K562 (cell line): ENCODE data around the gene SOS1. TPM values are rescaled to one million over a fixed set of nuclear protein-coding genes. Genes with fewer than 3 reads are reported as not detected.

Experiments
- ATAC-seq: fragments of 200-7000 bp; cut with Tn5 transposase; 3 replicates; pipeline ENCODE4 v1.9.1; 2020; ENCODE audit warnings: moderate library complexity
- BruUV-seq: library from RNA; stranded (reverse); fragments of 400-500 nt; replicated peaks from 2 replicates; lab custom pipeline; 2021; lab: Mats Ljungman, UMichigan
- CTCF ChIA-PET: fragments of 300-600 bp; formaldehyde crosslinking; extraction: SDS; loops from one replicate; lab custom pipeline; 2021; ENCODE audit warnings: low intra/inter-chr PET ratio; lab: Yijun Ruan, JAX
- POLR2A ChIA-PET: fragments of 300-600, 350-650 bp; sonication (Branson Sonifier 250); formaldehyde crosslinking; extraction: SDS; loops from one replicate; lab custom pipeline; 2021; ENCODE audit warnings: antibody characterized with exemption, inconsistent platforms; lab: Yijun Ruan, JAX
- DNase-seq, 4 experiments: peaks; one replicate each; pipeline versions ENCODE4 v3.0.0 to v3.0.0-alpha.2; 2011 to 2018; ENCODE audit warnings: low spot score in 3 of 4, mixed read lengths in 3 of 4; ENCODE audit errors: extremely low read depth in 1 of 4
- FAIRE-seq: peaks from 2 replicates; lab custom pipeline; 2011; peaks lifted over from hg19 to GRCh38; lab: Jason Lieb, UNC
- H2AFZ ChIP-seq: 2 replicates; pipeline ENCODE4 v1.6.0; 2011; ENCODE audit warnings: low read depth, low read length, control low read depth, inconsistent platforms
- H3K27ac ChIP-seq: fragments of 200-600 bp; 3 replicates; pipeline ENCODE4 v1.8.0; 2011; ENCODE audit warnings: low read depth, mild to moderate bottlenecking, control low read depth, inconsistent platforms, low read length, moderate library complexity, mixed read lengths; ENCODE audit errors: extremely low read depth
- H3K27me3 ChIP-seq, 2 experiments: fragments of 300-600 bp in 1 of 2; 2 replicates in 1 of 2; 3 replicates in 1 of 2; pipeline versions ENCODE4 v1.6.0 to v1.8.0; 2011; ENCODE audit warnings: inconsistent platforms in 2 of 2, low read length in 2 of 2, mild to moderate bottlenecking in 1 of 2, mixed read lengths in 1 of 2, moderate library complexity in 1 of 2; ENCODE audit not compliant: control insufficient read depth in 2 of 2, insufficient read depth in 2 of 2
- H3K36me3 ChIP-seq: fragments of 300-600 bp; 3 replicates; pipeline ENCODE4 v1.8.0; 2011; ENCODE audit warnings: mild to moderate bottlenecking, low read length, inconsistent platforms; ENCODE audit not compliant: control insufficient read depth, insufficient read depth
- H3K4me1 ChIP-seq, 2 experiments: fragments of 200-600 bp in 1 of 2; replicated peaks in 1 of 2; 2 replicates in 1 of 2; 3 replicates in 1 of 2; pipeline versions ENCODE4 v1.5.1 to v1.8.0; 2011; ENCODE audit warnings: inconsistent platforms in 2 of 2, low read length in 2 of 2, mild to moderate bottlenecking in 1 of 2, mixed read lengths in 1 of 2, moderate library complexity in 1 of 2; ENCODE audit not compliant: control insufficient read depth in 2 of 2, insufficient read depth in 2 of 2
- H3K4me2 ChIP-seq: 2 replicates; pipeline ENCODE4 v1.6.1; 2011; ENCODE audit warnings: low read length, control low read depth, inconsistent platforms, mixed read lengths; ENCODE audit not compliant: insufficient read depth
- H3K4me3 ChIP-seq: fragments of 200-600 bp; sonication (generic), shearing (Covaris generic); 2 replicates; pipeline ENCODE4 v1.5.1; 2016; ENCODE audit warnings: control low read depth, inconsistent platforms
- H3K79me2 ChIP-seq: fragments of 200-600 bp; 3 replicates; pipeline ENCODE4 v1.8.0; 2011; ENCODE audit warnings: low read length, inconsistent platforms; ENCODE audit not compliant: control insufficient read depth, insufficient read depth
- H3K9ac ChIP-seq, 2 experiments: 2 replicates each; pipeline versions ENCODE4 v1.6.0 to v1.6.1; 2011; ENCODE audit warnings: low read depth in 2 of 2, low read length in 2 of 2, control low read depth in 1 of 2, inconsistent platforms in 1 of 2, mild to moderate bottlenecking in 1 of 2, mixed read lengths in 1 of 2; ENCODE audit not compliant: insufficient read depth in 1 of 2
- H3K9me1 ChIP-seq: one replicate; pipeline ENCODE4 v1.6.0; 2011; ENCODE audit warnings: inconsistent platforms, mild to moderate bottlenecking, low read length, moderate library complexity; ENCODE audit not compliant: control insufficient read depth, insufficient read depth
- H3K9me3 ChIP-seq: replicated peaks from 2 replicates; pipeline ENCODE4 v1.5.1; 2011; ENCODE audit warnings: low read depth, low read length, inconsistent platforms; ENCODE audit not compliant: control insufficient read depth, insufficient read depth
- H4K20me1 ChIP-seq: replicated peaks from 2 replicates; pipeline ENCODE4 v1.6.1; 2011; ENCODE audit warnings: low read length, inconsistent platforms, mixed read lengths; ENCODE audit not compliant: control insufficient read depth, insufficient read depth
- C11orf30 ChIP-seq: fragments of 450-650 bp; IDR thresholded peaks from 2 replicates; pipeline ENCODE4 v1.6.1; 2016; ENCODE audit warnings: low read depth, mild to moderate bottlenecking
- ELF4 ChIP-seq: fragments of 450-650 bp; formaldehyde crosslinking; IDR thresholded peaks from 2 replicates; pipeline ENCODE4 v1.4.0; 2022; ENCODE audit warnings: missing genetic modification characterization
- LCOR ChIP-seq: sonication (generic); formaldehyde crosslinking; IDR thresholded peaks from 2 replicates; pipeline ENCODE4 v1.8.0; 2022; ENCODE audit warnings: mild to moderate bottlenecking, missing genetic modification reagents
- MAFF ChIP-seq: IDR thresholded peaks from 2 replicates; pipeline ENCODE4 v1.6.1; 2012; ENCODE audit warnings: low read length, improper control_type of control experiment
- MAFG ChIP-seq: fragments of 450-650 bp; conservative IDR thresholded peaks from 2 replicates; pipeline ENCODE4 v1.6.1; 2016; ENCODE audit warnings: missing genetic modification characterization, missing compliant biosample characterization
- MAFK ChIP-seq: IDR thresholded peaks from 2 replicates; pipeline ENCODE4 v1.6.1; 2011; ENCODE audit warnings: low read length, improper control_type of control experiment
- NFE2 ChIP-seq: IDR thresholded peaks from 2 replicates; pipeline ENCODE4 v1.6.1; 2014; ENCODE audit warnings: antibody characterized with exemption, low read depth
- ZNF282 ChIP-seq: sonication (generic); formaldehyde crosslinking; IDR thresholded peaks from 2 replicates; pipeline ENCODE4 v1.8.1; 2023; ENCODE audit warnings: missing genetic modification reagents
- ZNF316 ChIP-seq: fragments of 450-650 bp; IDR thresholded peaks from 2 replicates; pipeline ENCODE4 v1.6.1; 2016
- WGBS: fragments of 100-300 bp; shearing (Covaris generic); methylation state at CpG from one replicate; pipeline ENCODE4 v1.1.6; 2016; ENCODE audit warnings: low coverage, mixed read lengths; ENCODE audit not compliant: insufficient coverage; ENCODE audit errors: missing lambda C conversion rate; 5-methylcytosine and 5-hydroxymethylcytosine counted together
- in situ Hi-C: fragments of 300-500 bp; cut with MboI; formaldehyde crosslinking; loops from 4 replicates; pipeline ENCODE4 v1.15.0; 2018; ENCODE audit warnings: inconsistent platforms, mixed read lengths
- intact Hi-C: fragments of 100-400 bp; cut with micrococcal nuclease; formaldehyde crosslinking; loops from 2 replicates; pipeline ENCODE4 v1.14.2; 2022
- polyA plus RNA-seq, 8 experiments: library from polyadenylated mRNA; depleted of rRNA in 4 of 8; stranded (reverse) in 5 of 8; unstranded in 3 of 8; fragments of >200 nt; fragmentation: Nextera tagmentation in 2 of 8; fragmentation: Illumina TruSeq in 1 of 8; extraction: Ambion mirVana in 2 of 8; extraction: Trizol in 1 of 8; gene quantifications; 2 replicates each; pipeline versions ENCODE4 v1.2.1 to v1.2.3, GENCODE V29; 2011 to 2014; ENCODE audit warnings: inconsistent platforms in 1 of 8, missing spikeins in 1 of 8
- total RNA-seq, 7 experiments: library from RNA; depleted of rRNA in 6 of 7; stranded (reverse); fragments of >200 nt in 6 of 7; fragmentation: Illumina TruSeq in 2 of 7; extraction: Trizol in 2 of 7; gene quantifications; 2 replicates each; pipeline versions ENCODE4 v1.2.1 to v1.2.3, GENCODE V29; 2011 to 2021; ENCODE audit warnings: low replicate concordance in 1 of 7
- TF ChIP-seq, protein P1 (sequence below): sonication (generic); formaldehyde crosslinking; IDR thresholded peaks from 2 replicates; pipeline ENCODE4 v1.8.1; 2023; ENCODE audit warnings: mild to moderate bottlenecking, missing genetic modification reagents

Gene SOS1
- total and polyA plus RNA-seq, 9 of the 15 experiments (the other 6 are each of a cell fraction or from before 2014, with no cell fraction given), result 2.5 to 27.1 (median 16.3) TPM

DNA sequence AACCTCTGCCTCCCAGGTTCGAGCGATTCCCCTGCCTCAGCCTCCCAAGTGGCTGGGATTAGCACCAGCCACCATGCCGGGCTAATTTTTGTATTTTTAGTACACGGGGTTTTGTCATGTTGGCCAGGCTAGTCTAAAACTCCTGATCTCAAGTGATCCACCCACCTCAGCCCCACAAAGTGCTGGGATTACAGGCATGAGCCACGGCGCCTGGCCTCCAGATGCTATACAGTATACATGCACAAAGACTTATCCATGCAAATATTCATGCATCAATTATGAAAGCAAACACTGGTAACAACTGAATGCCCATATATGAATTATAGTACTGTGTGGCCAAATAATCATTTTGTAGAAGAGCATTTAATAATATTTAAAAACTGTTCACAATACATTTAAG is 36.0 kb upstream of the SOS1 start:
- Histone ChIP-seq H2AFZ (peak overlapping the region; percentile 47), H3K9me1 (no peaks in the 10 kb centered on the region), H3K27me3 (no peaks in the 10 kb centered on the region), H3K36me3 (no peaks in the 10 kb centered on the region), H3K4me1 (peaks cover 3 to 4% of the 10 kb centered on the region in 2 experiments; a peak in 2 of 5 replicates), H3K27ac (no peak overlapping the region), H3K79me2 (no peaks in the 10 kb centered on the region), H3K9me3 (no peaks in the 10 kb centered on the region), H3K4me3 (no peak overlapping the region), H4K20me1 (no peaks in the 10 kb centered on the region), H3K9ac (no peak overlapping the region; a peak in 1 of 4 replicates), H3K4me2 (no peak overlapping the region)
- ChIA-PET POLR2A (no interaction called here), CTCF (interaction anchor here (0.6 kb wide), 1 partner anchor 730 kb away, joined by 3 read pairs; no protein-coding TSS in a partner anchor)
- BruUV-seq, result no TSS peak
- intact Hi-C loops, result no loop called here
- FAIRE-seq (no peak), ATAC-seq (peak; percentile 18; the same call in 2 of the 3 replicates), DNase-seq (no peak)
- in situ Hi-C loops, result no loop called here
- no peak for TF ChIP-seq ZNF282 (CRISPR knock-in tag)
- TF ChIP-seq, protein P1, sequence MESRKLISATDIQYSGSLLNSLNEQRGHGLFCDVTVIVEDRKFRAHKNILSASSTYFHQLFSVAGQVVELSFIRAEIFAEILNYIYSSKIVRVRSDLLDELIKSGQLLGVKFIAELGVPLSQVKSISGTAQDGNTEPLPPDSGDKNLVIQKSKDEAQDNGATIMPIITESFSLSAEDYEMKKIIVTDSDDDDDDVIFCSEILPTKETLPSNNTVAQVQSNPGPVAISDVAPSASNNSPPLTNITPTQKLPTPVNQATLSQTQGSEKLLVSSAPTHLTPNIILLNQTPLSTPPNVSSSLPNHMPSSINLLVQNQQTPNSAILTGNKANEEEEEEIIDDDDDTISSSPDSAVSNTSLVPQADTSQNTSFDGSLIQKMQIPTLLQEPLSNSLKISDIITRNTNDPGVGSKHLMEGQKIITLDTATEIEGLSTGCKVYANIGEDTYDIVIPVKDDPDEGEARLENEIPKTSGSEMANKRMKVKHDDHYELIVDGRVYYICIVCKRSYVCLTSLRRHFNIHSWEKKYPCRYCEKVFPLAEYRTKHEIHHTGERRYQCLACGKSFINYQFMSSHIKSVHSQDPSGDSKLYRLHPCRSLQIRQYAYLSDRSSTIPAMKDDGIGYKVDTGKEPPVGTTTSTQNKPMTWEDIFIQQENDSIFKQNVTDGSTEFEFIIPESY (CRISPR knock-in tag), result peak; percentile 3; the same call in 1 of the 2 replicates
- 60% methylated on average over 4 of the region's 6 CpGs for WGBS

DNA sequence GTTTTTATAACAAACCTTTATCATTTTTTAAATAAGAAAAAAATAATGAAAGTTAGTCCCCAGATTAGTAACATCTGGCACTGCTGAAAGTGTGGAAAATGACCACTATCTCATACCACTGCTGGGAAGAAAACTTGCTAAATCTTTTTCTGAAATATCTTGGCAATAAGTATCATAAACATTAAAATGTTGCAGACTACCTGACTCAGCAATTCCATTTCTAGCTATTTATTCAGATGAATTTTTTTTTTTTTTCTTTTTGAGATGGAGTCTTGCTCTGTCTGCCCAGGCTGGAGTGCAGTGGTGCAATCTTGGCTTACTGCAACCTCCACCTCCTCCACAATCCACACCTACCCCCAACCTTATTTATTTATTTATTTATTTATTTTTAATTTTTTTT is 35.3 kb upstream of the SOS1 start:
- H3K4me3 ChIP-seq, result no peak overlapping the region
- no peak overlapping the region for H3K9ac ChIP-seq
- CTCF ChIA-PET, result interaction anchor here (0.6 kb wide), 1 partner anchor 19 kb away, joined by 3 read pairs; no protein-coding TSS in a partner anchor
- BruUV-seq, result no TSS peak
- H2AFZ ChIP-seq, result no peak overlapping the region
- no peak overlapping the region for H3K4me2 ChIP-seq
- no peaks in the 10 kb centered on the region; the same call in 1 of the 2 replicates for H3K9me3 ChIP-seq
- in situ Hi-C loops, result no loop called here
- TF ChIP-seq ZNF316 (peak; percentile 99), MAFK (peak; percentile 89), NFE2 (peak; percentile 14; the same call in 1 of the 2 replicates), C11orf30 (peak; percentile 96), MAFG (peak; percentile 92), ELF4 (CRISPR knock-in tag) (no peak), MAFF (peak; percentile 89), LCOR (CRISPR knock-in tag) (no peak)
- H4K20me1 ChIP-seq, result no peaks in the 10 kb centered on the region
- no peak overlapping the region for H3K27ac ChIP-seq
- no peaks in the 10 kb centered on the region for H3K27me3 ChIP-seq
- intact Hi-C loops, result no loop called here
- POLR2A ChIA-PET, result no interaction called here
- H3K9me1 ChIP-seq, result no peaks in the 10 kb centered on the region
- no peaks in the 10 kb centered on the region for H3K36me3 ChIP-seq
- DNase-seq (no peak), ATAC-seq (peak; percentile 34), FAIRE-seq (no peak)
- no peaks in the 10 kb centered on the region for H3K79me2 ChIP-seq
- peaks cover 3 to 6% of the 10 kb centered on the region in 2 experiments; a peak in 2 of 5 replicates for H3K4me1 ChIP-seq
